ENCODE data around the gene NOX5. TPM values are rescaled to one million over a fixed set of nuclear protein-coding genes. Genes with fewer than 3 reads are reported as not detected.

NOX5 gene
- total and polyA plus RNA-seq, 8 donors = under 0.01 to 0.92 (median 0.18) TPM; not detected in 2

DNA sequence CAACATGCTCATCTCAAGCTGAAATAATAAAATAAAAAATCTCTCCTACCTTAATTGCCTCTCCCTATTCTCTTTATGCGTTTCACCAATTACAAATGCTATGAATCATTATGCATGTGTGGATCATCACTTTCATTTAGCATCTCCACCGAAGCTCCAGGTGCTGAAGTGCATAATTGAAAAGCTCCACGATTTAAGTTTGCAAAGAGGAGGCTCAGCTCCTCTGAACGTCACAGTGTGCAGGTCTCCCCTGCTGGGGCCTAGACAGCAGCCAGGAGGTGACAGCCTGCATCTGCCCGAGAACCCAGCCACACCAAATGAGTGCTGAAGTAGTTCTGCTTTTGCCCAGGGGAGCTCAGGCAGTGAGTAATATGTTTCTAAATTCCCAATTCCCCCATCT is 85.4 kb downstream of the NOX5 start:
- H3K4me1 ChIP-seq = peaks cover 0 to 3% (median 0%) of the 10 kb centered on the region in 4 donors
- 77 to 87% (median 80%) methylated on average over 5 of the region's 5 CpGs for WGBS, 5 donors
- DNase-seq = no peak
- H3K27ac ChIP-seq = no peak overlapping the region
- no peaks in the 10 kb centered on the region for H3K36me3 ChIP-seq
- H3K27me3 ChIP-seq = no peaks in the 10 kb centered on the region
- H3K9me3 ChIP-seq = no peaks in the 10 kb centered on the region
- intact Hi-C loops (cut with DNase I; ENCODE audit: low total_unique reads) = no loop called here
- no peak overlapping the region for H3K4me3 ChIP-seq
- TF ChIP-seq POLR2AphosphoS5 (IDR thresholded peaks at IDR 0.05) (no peak), POLR2A (IDR thresholded peaks at IDR 0.05) (no peak), EP300 (IDR thresholded peaks at IDR 0.05) (no peak)
- TF ChIP-seq, protein P1, sequence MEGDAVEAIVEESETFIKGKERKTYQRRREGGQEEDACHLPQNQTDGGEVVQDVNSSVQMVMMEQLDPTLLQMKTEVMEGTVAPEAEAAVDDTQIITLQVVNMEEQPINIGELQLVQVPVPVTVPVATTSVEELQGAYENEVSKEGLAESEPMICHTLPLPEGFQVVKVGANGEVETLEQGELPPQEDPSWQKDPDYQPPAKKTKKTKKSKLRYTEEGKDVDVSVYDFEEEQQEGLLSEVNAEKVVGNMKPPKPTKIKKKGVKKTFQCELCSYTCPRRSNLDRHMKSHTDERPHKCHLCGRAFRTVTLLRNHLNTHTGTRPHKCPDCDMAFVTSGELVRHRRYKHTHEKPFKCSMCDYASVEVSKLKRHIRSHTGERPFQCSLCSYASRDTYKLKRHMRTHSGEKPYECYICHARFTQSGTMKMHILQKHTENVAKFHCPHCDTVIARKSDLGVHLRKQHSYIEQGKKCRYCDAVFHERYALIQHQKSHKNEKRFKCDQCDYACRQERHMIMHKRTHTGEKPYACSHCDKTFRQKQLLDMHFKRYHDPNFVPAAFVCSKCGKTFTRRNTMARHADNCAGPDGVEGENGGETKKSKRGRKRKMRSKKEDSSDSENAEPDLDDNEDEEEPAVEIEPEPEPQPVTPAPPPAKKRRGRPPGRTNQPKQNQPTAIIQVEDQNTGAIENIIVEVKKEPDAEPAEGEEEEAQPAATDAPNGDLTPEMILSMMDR (IDR thresholded peaks at IDR 0.05) = no peak

DNA sequence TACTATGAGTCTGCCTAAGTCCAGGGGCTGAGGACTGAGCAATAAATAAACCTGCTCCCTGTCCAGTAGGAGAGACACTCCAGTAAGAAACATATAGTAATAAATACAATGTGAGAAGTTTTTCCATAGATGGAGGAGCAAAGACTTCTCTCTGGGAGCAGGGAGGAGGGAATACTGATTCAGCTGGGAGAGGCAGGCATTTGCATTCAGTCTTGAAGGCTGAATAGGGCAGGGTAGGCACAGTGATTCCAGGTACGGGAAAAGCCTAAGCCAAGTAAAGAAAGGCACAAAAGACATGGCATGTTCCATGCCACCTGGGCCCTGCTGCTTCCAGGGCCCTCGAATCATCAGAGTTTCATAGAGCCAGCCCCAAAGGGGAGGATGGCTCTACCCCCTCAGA is 86.3 kb downstream of the NOX5 start:
- TF ChIP-seq POLR2AphosphoS5 (IDR thresholded peaks at IDR 0.05) = no peak
- TF ChIP-seq EP300 (IDR thresholded peaks at IDR 0.05) = no peak
- no peak for TF ChIP-seq POLR2A (IDR thresholded peaks at IDR 0.05)
- TF ChIP-seq, protein P1 (IDR thresholded peaks at IDR 0.05) = no peak
- 68 to 100% (median 76%) methylated on average over 2 of the region's 2 CpGs for whole genome bisulfite sequencing, 5 donors
- intact Hi-C loops (cut with DNase I; ENCODE audit: low total_unique reads) = no loop called here
- Histone ChIP-seq H3K27ac (no peak overlapping the region), H3K4me1 (no peaks in the 10 kb centered on the region), H3K9me3 (no peaks in the 10 kb centered on the region), H3K4me3 (no peak overlapping the region), H3K36me3 (no peaks in the 10 kb centered on the region), H3K27me3 (no peaks in the 10 kb centered on the region)
- no peak for DNase-seq

DNA sequence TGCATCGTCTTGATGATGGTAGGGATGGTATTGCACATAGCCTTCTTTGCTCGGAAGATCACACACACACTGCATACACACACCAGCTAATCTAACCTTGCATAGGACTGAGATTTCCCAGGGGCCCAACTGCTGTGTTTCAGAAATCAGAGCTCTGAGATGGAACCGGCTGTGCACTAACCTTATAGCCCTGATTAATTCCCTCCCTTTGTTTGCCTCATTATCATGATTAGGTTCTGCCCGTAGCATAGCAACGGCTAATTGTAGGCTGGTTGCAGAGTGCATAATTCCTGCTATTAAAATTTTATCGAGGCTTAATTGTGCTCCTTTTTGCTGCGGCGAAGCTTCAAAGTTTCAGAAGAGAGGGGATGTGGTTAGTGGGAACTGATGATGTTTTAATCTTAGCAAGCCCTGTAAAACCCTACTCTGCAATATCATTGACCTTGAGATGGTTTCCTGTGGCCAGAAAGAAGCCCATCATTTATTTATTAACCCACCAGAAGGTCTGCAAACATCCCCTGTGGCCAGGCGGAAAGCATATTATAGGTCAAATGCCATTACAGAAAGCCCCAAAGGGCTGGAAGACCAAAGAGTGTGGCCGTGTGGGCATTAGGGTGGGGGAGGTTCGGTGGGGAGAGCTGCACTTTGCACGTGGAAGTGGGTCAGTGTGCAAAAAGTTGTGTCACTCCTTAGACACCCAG is 89.7 kb downstream of the NOX5 start:
- TF ChIP-seq EP300 (IDR thresholded peaks at IDR 0.05) (no peak), POLR2AphosphoS5 (IDR thresholded peaks at IDR 0.05) (no peak), POLR2A (IDR thresholded peaks at IDR 0.05) (no peak)
- TF ChIP-seq, protein P1 (IDR thresholded peaks at IDR 0.05) = no peak

DNA sequence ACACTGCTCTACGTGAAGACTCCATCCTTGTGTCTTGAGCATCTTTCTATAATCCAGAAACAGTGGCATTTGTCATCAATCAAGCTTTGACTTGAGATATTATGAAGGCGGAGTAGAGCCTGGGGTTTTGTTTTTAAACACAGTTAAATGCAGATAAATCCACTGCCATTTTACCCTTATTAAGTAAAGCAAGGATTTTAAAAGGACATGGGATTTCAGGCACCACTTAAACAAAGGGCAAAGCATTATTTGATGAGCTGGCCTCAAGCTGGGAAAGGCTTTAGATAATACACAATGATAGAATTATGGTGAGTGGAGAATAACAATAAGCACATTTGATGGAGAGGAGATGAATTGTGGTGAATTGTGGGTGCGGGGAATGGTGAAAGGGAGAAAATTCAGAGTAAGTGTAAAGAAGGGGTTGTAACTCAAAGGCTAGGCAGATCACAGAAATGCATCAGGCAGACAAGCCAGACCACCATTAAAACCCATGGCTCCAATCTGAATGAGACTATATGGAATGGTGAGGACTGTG is 91.0 kb downstream of the NOX5 start:
- H3K27me3 ChIP-seq = no peaks in the 10 kb centered on the region
- H3K36me3 ChIP-seq = no peaks in the 10 kb centered on the region
- no peak for DNase-seq
- 86 to 93% (median 90%) methylated on average over 3 of the region's 3 CpGs for WGBS, 5 donors
- TF ChIP-seq EP300 (IDR thresholded peaks at IDR 0.05) = no peak
- TF ChIP-seq, protein P1 (IDR thresholded peaks at IDR 0.05) = no peak
- no peak for TF ChIP-seq POLR2A (IDR thresholded peaks at IDR 0.05)
- no peak for TF ChIP-seq POLR2AphosphoS5 (IDR thresholded peaks at IDR 0.05)
- intact Hi-C loops (cut with DNase I; ENCODE audit: low total_unique reads) = no loop called here
- H3K9me3 ChIP-seq = no peaks in the 10 kb centered on the region
- H3K4me1 ChIP-seq = no peaks in the 10 kb centered on the region
- no peak overlapping the region for H3K4me3 ChIP-seq
- H3K27ac ChIP-seq = no peak overlapping the region

More for the DNA sequence above, 89.7 kb downstream of the NOX5 start:
- H3K36me3 ChIP-seq = no peaks in the 10 kb centered on the region
- H3K4me1 ChIP-seq = no peaks in the 10 kb centered on the region
- intact Hi-C loops (cut with DNase I; ENCODE audit: low total_unique reads) = no loop called here
- H3K4me3 ChIP-seq = no peak overlapping the region
- DNase-seq = no peak
- WGBS, 5 donors = 71 to 77% (median 75%) methylated on average over 12 of the region's 12 CpGs
- no peaks in the 10 kb centered on the region for H3K27me3 ChIP-seq
- no peak overlapping the region for H3K27ac ChIP-seq
- H3K9me3 ChIP-seq = no peaks in the 10 kb centered on the region

Measured in stomach (tissue), 9 donors.